B cell (primary cell): ENCODE results near the gene ARHGAP18. TPM values are rescaled to one million over a fixed set of nuclear protein-coding genes. Genes with fewer than 3 reads are reported as not detected.

Experiments used
- ATAC-seq: fragments of 200-7000 bp; cut with Tn5 transposase; one replicate; pipeline ENCODE4 v1.10.0; 2021; ENCODE audit warnings: low read depth, mild to moderate bottlenecking, moderate number of reproducible peaks, moderate library complexity
- CTCF ChIA-PET: fragments of 350-600 bp; sonication (Branson Sonifier 250); formaldehyde crosslinking; loops from one replicate; lab custom pipeline; 2021; ENCODE audit warnings: antibody characterized with exemption, inconsistent platforms; lab: Charles Lee
- POLR2A ChIA-PET: fragments of 350-600 bp; sonication (Branson Sonifier 250); formaldehyde crosslinking; loops from one replicate; lab custom pipeline; 2021; ENCODE audit warnings: antibody characterized with exemption; lab: Charles Lee
- DNase-seq: peaks from one replicate; pipeline ENCODE4 v3.0.0; 2013
- H2AFZ ChIP-seq: 2 replicates; pipeline ENCODE4 v1.6.1; 2012; ENCODE audit warnings: mild to moderate bottlenecking, low read depth, low read length; ENCODE audit not compliant: insufficient read depth, poor library complexity, severe bottlenecking
- H3K27ac ChIP-seq, 2 donors: 1 replicate in 1 of 2; 2 replicates in 1 of 2; pipeline ENCODE4 v1.5.1; 2012 to 2013; ENCODE audit warnings: low read length in 2 of 2, mild to moderate bottlenecking in 2 of 2, moderate library complexity in 1 of 2
- H3K27me3 ChIP-seq, 4 experiments: fragments of 200-600 bp in 1 of 4; sonication (generic) in 1 of 4; replicated peaks in 1 of 4; 1 replicate in 2 of 4; 2 replicates in 2 of 4; pipeline versions ENCODE4 v1.6.1 to v1.7.0; 2013 to 2016; ENCODE audit warnings: low read length in 3 of 4, mild to moderate bottlenecking in 2 of 4, mixed read lengths in 1 of 4, moderate library complexity in 1 of 4; ENCODE audit not compliant: insufficient read depth in 4 of 4, control insufficient read depth in 3 of 4; ENCODE audit errors: control extremely low read depth in 1 of 4
- H3K36me3 ChIP-seq, 2 experiments: replicated peaks in 1 of 2; 1 replicate in 1 of 2; 2 replicates in 1 of 2; pipeline versions ENCODE4 v1.6.1 to v1.7.1; 2013; ENCODE audit warnings: low read length in 1 of 2; ENCODE audit not compliant: insufficient read depth in 2 of 2, control insufficient read depth in 1 of 2; ENCODE audit errors: control extremely low read depth in 1 of 2, extremely low read depth in 1 of 2
- H3K4me1 ChIP-seq, 2 donors: fragments of 200-600 bp in 1 of 2; sonication (generic) in 1 of 2; 1 replicate in 1 of 2; 2 replicates in 1 of 2; pipeline versions ENCODE4 v1.5.1 to v1.6.1; 2013 to 2017; ENCODE audit warnings: low read length in 2 of 2; ENCODE audit not compliant: control insufficient read depth in 2 of 2, insufficient read depth in 2 of 2
- H3K4me2 ChIP-seq: replicated peaks from 2 replicates; pipeline ENCODE3; 2012; ENCODE audit warnings: mild to moderate bottlenecking, low read depth, low read length; ENCODE audit not compliant: poor library complexity, severe bottlenecking
- H3K4me3 ChIP-seq, 5 experiments: fragments of 200-600 bp in 1 of 5; sonication (generic) in 1 of 5; 1 replicate in 3 of 5; 2 replicates in 2 of 5; pipeline versions ENCODE4 v1.5.1 to v1.7.0; 2011 to 2016; ENCODE audit warnings: low read length in 4 of 5, mild to moderate bottlenecking in 4 of 5, low read depth in 2 of 5, control low read depth in 1 of 5, moderate library complexity in 1 of 5; ENCODE audit not compliant: insufficient read depth in 1 of 5; ENCODE audit errors: control extremely low read depth in 1 of 5, extremely low read depth in 1 of 5
- H3K79me2 ChIP-seq: fragments of 200-600 bp; sonication (generic); one replicate; pipeline ENCODE4 v1.6.0; 2016; ENCODE audit warnings: low read length; ENCODE audit not compliant: control insufficient read depth, insufficient read depth
- H3K9ac ChIP-seq: fragments of 200-600 bp; sonication (generic); 2 replicates; pipeline ENCODE4 v1.6.1; 2017; ENCODE audit warnings: mild to moderate bottlenecking, low read length, moderate library complexity
- H3K9me3 ChIP-seq, 3 donors: one replicate each; pipeline versions ENCODE4 v1.6.1 to v1.7.1; 2013; ENCODE audit warnings: low read length in 2 of 3; ENCODE audit not compliant: control insufficient read depth in 2 of 3, insufficient read depth in 1 of 3; ENCODE audit errors: control extremely low read depth in 1 of 3
- H4K20me1 ChIP-seq: 2 replicates; pipeline ENCODE4 v1.6.0; 2012; ENCODE audit warnings: mild to moderate bottlenecking, low read length; ENCODE audit not compliant: insufficient read depth, control insufficient read depth, poor library complexity, severe bottlenecking
- H3K27ac Mint-ChIP-seq: one replicate; pipeline ENCODE4 v1.8.0; 2021; ENCODE audit warnings: mixed read lengths
- H3K27me3 Mint-ChIP-seq: one replicate; pipeline ENCODE4 v1.8.0; 2021; ENCODE audit warnings: mixed read lengths
- H3K4me1 Mint-ChIP-seq: one replicate; pipeline ENCODE4 v1.8.0; 2021; ENCODE audit warnings: mixed read lengths
- H3K4me3 Mint-ChIP-seq: one replicate; pipeline ENCODE4 v1.8.0; 2021; ENCODE audit warnings: mixed read lengths
- H3K9me3 Mint-ChIP-seq: one replicate; pipeline ENCODE4 v1.8.0; 2022; ENCODE audit warnings: mixed read lengths; ENCODE audit not compliant: insufficient read depth
- EZH2 ChIP-seq: IDR thresholded peaks from 2 replicates; pipeline ENCODE4 v1.6.1; 2012; ENCODE audit warnings: borderline replicate concordance, low read depth, mild to moderate bottlenecking, moderate library complexity, low read length; ENCODE audit not compliant: insufficient read depth, poor library complexity, severe bottlenecking
- intact Hi-C: fragments of 100-400 bp; cut with micrococcal nuclease; formaldehyde crosslinking; loops from one replicate; pipeline ENCODE4 v1.10.0; 2022
- polyA plus RNA-seq: library from polyadenylated mRNA; depleted of rRNA; stranded (reverse); fragments of >200 nt; gene quantifications from 2 replicates; pipeline ENCODE4 v1.2.3, GENCODE V29; 2012
- total RNA-seq, 2 donors: library from RNA; stranded (reverse); fragments of 120-200 nt in 1 of 2; gene quantifications; 1 replicate in 1 of 2; 2 replicates in 1 of 2; pipeline versions ENCODE4 v1.2.3 to v1.2.4, GENCODE V29; 2013 to 2022
- TF ChIP-seq, protein P1 (sequence below): fragments of 200-600 bp; IDR thresholded peaks from one replicate; pipeline ENCODE4 v1.8.0; 2022; ENCODE audit warnings: antibody characterized with exemption, mild to moderate bottlenecking

The ARHGAP18 gene
- total and polyA plus RNA-seq, 2 donors (not counting 1 experiment from before 2014, with no cell fraction given), result 0.95 to 3.9 TPM

DNA sequence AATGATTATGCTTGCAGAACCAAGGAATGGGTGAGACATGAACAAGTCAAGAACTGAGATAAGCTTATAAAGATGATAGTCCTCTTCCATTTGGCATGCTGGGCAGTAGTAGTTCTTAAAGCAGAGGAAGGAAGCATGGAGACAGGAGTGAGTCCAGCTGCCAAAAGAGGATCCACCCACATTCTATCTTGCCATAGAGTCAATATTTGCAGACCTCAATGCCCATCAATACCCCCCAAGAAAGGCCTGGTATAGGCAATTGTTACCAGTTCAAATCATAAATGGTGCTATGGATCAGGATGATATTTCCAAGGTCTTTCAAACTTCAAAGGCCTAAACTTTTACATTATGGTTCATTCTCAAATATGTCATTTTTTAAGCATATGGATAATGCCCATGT is 4.8 kb downstream of the ARHGAP18 start:
- no peak for ATAC-seq
- CTCF ChIA-PET, result interaction anchor here (6.8 kb wide), 1 partner anchor 24 kb away, joined by 48 read pairs; no protein-coding TSS in a partner anchor
- no peak overlapping the region for H3K27ac Mint-ChIP-seq

DNA sequence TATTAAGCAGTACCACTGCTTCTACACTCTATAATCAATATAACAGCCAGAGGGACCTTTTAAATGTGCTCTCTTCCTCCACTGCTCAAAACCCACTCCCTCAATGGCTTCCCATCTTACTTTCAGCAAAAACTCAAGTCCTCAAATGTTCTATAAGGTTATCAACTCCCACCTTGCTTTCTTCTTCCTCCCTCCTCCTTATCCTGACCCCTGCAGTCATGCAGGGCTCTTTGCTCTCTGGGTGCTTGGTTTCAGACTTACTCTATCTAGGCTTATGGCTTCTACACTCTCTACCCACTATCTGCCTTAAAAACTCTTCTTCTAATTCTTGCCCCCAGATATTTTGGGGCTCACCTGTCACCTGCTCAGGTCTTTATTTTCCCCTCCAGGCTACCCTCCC is 5.3 kb downstream of the ARHGAP18 start:
- Mint-ChIP-seq H3K27me3 (no peaks in the 10 kb centered on the region), H3K4me3 (no peak overlapping the region), H3K27ac (no peak overlapping the region), H3K9me3 (no peaks in the 10 kb centered on the region), H3K4me1 (peaks cover 24% of the 10 kb centered on the region)
- ATAC-seq, result no peak
- Histone ChIP-seq H3K79me2 (peaks cover 60% of the 10 kb centered on the region), H3K4me1 (peaks cover 18 to 19% of the 10 kb centered on the region in 2 donors), H3K9me3 (no peaks in the 10 kb centered on the region), H3K9ac (no peak overlapping the region), H3K4me3 (no peak overlapping the region), H3K4me2 (no peak overlapping the region), H3K27ac (no peak overlapping the region), H3K27me3 (no peaks in the 10 kb centered on the region), H3K36me3 (no peaks in the 10 kb centered on the region), H4K20me1 (no peaks in the 10 kb centered on the region), H2AFZ (no peak overlapping the region)
- TF ChIP-seq, protein P1, sequence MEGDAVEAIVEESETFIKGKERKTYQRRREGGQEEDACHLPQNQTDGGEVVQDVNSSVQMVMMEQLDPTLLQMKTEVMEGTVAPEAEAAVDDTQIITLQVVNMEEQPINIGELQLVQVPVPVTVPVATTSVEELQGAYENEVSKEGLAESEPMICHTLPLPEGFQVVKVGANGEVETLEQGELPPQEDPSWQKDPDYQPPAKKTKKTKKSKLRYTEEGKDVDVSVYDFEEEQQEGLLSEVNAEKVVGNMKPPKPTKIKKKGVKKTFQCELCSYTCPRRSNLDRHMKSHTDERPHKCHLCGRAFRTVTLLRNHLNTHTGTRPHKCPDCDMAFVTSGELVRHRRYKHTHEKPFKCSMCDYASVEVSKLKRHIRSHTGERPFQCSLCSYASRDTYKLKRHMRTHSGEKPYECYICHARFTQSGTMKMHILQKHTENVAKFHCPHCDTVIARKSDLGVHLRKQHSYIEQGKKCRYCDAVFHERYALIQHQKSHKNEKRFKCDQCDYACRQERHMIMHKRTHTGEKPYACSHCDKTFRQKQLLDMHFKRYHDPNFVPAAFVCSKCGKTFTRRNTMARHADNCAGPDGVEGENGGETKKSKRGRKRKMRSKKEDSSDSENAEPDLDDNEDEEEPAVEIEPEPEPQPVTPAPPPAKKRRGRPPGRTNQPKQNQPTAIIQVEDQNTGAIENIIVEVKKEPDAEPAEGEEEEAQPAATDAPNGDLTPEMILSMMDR, result no peak
- no peak for TF ChIP-seq EZH2
- POLR2A ChIA-PET, result no interaction called here
- DNase-seq, result no peak
- CTCF ChIA-PET, result no interaction called here
- intact Hi-C loops, result no loop called here

More for the DNA sequence above, 4.8 kb downstream of the ARHGAP18 start:
- no peaks in the 10 kb centered on the region for H3K9me3 ChIP-seq
- no peaks in the 10 kb centered on the region for H3K27me3 Mint-ChIP-seq
- H3K79me2 ChIP-seq, result peaks cover 60% of the 10 kb centered on the region
- intact Hi-C loops, result no loop called here
- no peaks in the 10 kb centered on the region for H4K20me1 ChIP-seq
- peaks cover 18 to 19% of the 10 kb centered on the region in 2 donors for H3K4me1 ChIP-seq
- no peak overlapping the region for H2AFZ ChIP-seq
- H3K4me3 ChIP-seq, result no peak overlapping the region
- H3K4me3 Mint-ChIP-seq, result no peak overlapping the region
- H3K27ac ChIP-seq, result no peak overlapping the region
- no peak for DNase-seq
- no peak overlapping the region for H3K9ac ChIP-seq
- peaks cover 27% of the 10 kb centered on the region for H3K4me1 Mint-ChIP-seq
- H3K36me3 ChIP-seq, result no peaks in the 10 kb centered on the region
- no peaks in the 10 kb centered on the region for H3K9me3 Mint-ChIP-seq
- TF ChIP-seq, protein P1, result no peak
- no peak for TF ChIP-seq EZH2
- POLR2A ChIA-PET, result no interaction called here
- H3K27me3 ChIP-seq, result no peaks in the 10 kb centered on the region
- H3K4me2 ChIP-seq, result no peak overlapping the region
